CD14-positive monocyte (primary cell): ENCODE results near the gene ASS1. TPM values are rescaled to one million over a fixed set of nuclear protein-coding genes. Genes with fewer than 3 reads are reported as not detected.

Source experiments
- DNase-seq, 3 donors: peaks; one replicate each; pipeline ENCODE4 v3.0.0-alpha.2; 2011 to 2022
- H2AFZ ChIP-seq: 2 replicates; pipeline ENCODE4 v1.6.0; 2012; ENCODE audit warnings: mild to moderate bottlenecking, low read depth, low read length, inconsistent platforms; ENCODE audit not compliant: insufficient read depth, poor library complexity, severe bottlenecking
- H3K27ac ChIP-seq, 2 donors: 1 replicate in 1 of 2; 2 replicates in 1 of 2; pipeline ENCODE4 v1.5.1; 2012 to 2013; ENCODE audit warnings: low read length in 2 of 2, control low read depth in 1 of 2, inconsistent platforms in 1 of 2, low read depth in 1 of 2, mild to moderate bottlenecking in 1 of 2
- H3K27me3 ChIP-seq, 2 donors: one replicate each; pipeline versions ENCODE4 v1.6.0 to v1.6.1; 2011 to 2013; ENCODE audit warnings: low read length in 2 of 2; ENCODE audit not compliant: control insufficient read depth in 2 of 2, insufficient read depth in 2 of 2
- H3K36me3 ChIP-seq, 2 donors: replicated peaks in 1 of 2; 1 replicate in 1 of 2; 2 replicates in 1 of 2; pipeline versions ENCODE4 v1.5.1 to v1.6.1; 2012 to 2013; ENCODE audit warnings: low read length in 2 of 2, control low read depth in 1 of 2, inconsistent platforms in 1 of 2, mild to moderate bottlenecking in 1 of 2; ENCODE audit not compliant: insufficient read depth in 2 of 2, control insufficient read depth in 1 of 2
- H3K4me1 ChIP-seq, 2 donors: 1 replicate in 1 of 2; 2 replicates in 1 of 2; pipeline versions ENCODE4 v1.5.1 to v1.6.1; 2012 to 2013; ENCODE audit warnings: low read length in 2 of 2, control low read depth in 1 of 2, inconsistent platforms in 1 of 2, mild to moderate bottlenecking in 1 of 2, moderate library complexity in 1 of 2; ENCODE audit not compliant: insufficient read depth in 2 of 2, control insufficient read depth in 1 of 2
- H3K4me2 ChIP-seq: replicated peaks from 2 replicates; pipeline ENCODE3; 2012; ENCODE audit warnings: low read length, moderate library complexity, mild to moderate bottlenecking; ENCODE audit not compliant: poor library complexity, severe bottlenecking; ENCODE audit errors: extremely low read depth
- H3K4me3 ChIP-seq, 3 experiments: fragments of 200-600 bp in 1 of 3; sonication (generic) in 1 of 3; replicated peaks in 1 of 3; 1 replicate in 2 of 3; 2 replicates in 1 of 3; pipeline ENCODE4 v1.5.1; 2011 to 2013; ENCODE audit warnings: low read length in 3 of 3, mild to moderate bottlenecking in 3 of 3, control low read depth in 2 of 3, low read depth in 2 of 3, inconsistent platforms in 1 of 3, moderate library complexity in 1 of 3
- H3K79me2 ChIP-seq: 2 replicates; pipeline ENCODE4 v1.6.0; 2012; ENCODE audit warnings: mild to moderate bottlenecking, control low read depth, inconsistent platforms, low read length, moderate library complexity; ENCODE audit not compliant: insufficient read depth
- H3K9ac ChIP-seq: 2 replicates; pipeline ENCODE4 v1.6.0; 2017; ENCODE audit warnings: low read length, mild to moderate bottlenecking; ENCODE audit not compliant: insufficient read depth, poor library complexity, severe bottlenecking
- H3K9me3 ChIP-seq, 2 donors: replicated peaks in 1 of 2; 1 replicate in 1 of 2; 2 replicates in 1 of 2; pipeline versions ENCODE4 v1.5.1 to v1.6.1; 2012 to 2013; ENCODE audit warnings: low read length in 2 of 2, control low read depth in 1 of 2; ENCODE audit not compliant: control insufficient read depth in 1 of 2, insufficient read depth in 1 of 2
- H4K20me1 ChIP-seq: 2 replicates; pipeline ENCODE4 v1.6.0; 2012; ENCODE audit warnings: mild to moderate bottlenecking, low read length, control low read depth, moderate library complexity; ENCODE audit not compliant: insufficient read depth
- H3K27ac Mint-ChIP-seq, 7 donors: one replicate each; pipeline ENCODE4 v1.8.0; 2020; ENCODE audit warnings: mild to moderate bottlenecking in 7 of 7, mixed read lengths in 7 of 7, moderate library complexity in 6 of 7, inconsistent platforms in 2 of 7
- H3K27me3 Mint-ChIP-seq, 3 donors: one replicate each; pipeline ENCODE4 v1.8.0; 2021 to 2022; ENCODE audit warnings: low read depth in 3 of 3, mild to moderate bottlenecking in 3 of 3, mixed read lengths in 3 of 3, moderate library complexity in 3 of 3, inconsistent platforms in 1 of 3
- H3K36me3 Mint-ChIP-seq, 2 donors: one replicate each; pipeline ENCODE4 v1.8.0; 2020; ENCODE audit warnings: mixed read lengths in 2 of 2, inconsistent platforms in 1 of 2, mild to moderate bottlenecking in 1 of 2
- H3K4me1 Mint-ChIP-seq: one replicate; pipeline ENCODE4 v1.8.0; 2020; ENCODE audit warnings: mild to moderate bottlenecking, mixed read lengths
- H3K4me3 Mint-ChIP-seq, 2 donors: one replicate each; pipeline ENCODE4 v1.8.0; 2020; ENCODE audit warnings: mild to moderate bottlenecking in 2 of 2, mixed read lengths in 2 of 2, moderate library complexity in 1 of 2
- H3K9me3 Mint-ChIP-seq, 7 donors: one replicate each; pipeline ENCODE4 v1.8.0; 2020 to 2022; ENCODE audit warnings: mixed read lengths in 7 of 7, mild to moderate bottlenecking in 6 of 7, moderate library complexity in 6 of 7, inconsistent platforms in 2 of 7
- WGBS: methylation state at CpG from one replicate; pipeline ENCODE4 v1.1.5; 2013; ENCODE audit warnings: missing lambda C conversion rate; ENCODE audit not compliant: insufficient coverage; 5-methylcytosine and 5-hydroxymethylcytosine counted together
- intact Hi-C, 2 donors: fragments of 100-400 bp; cut with micrococcal nuclease; formaldehyde crosslinking; loops; one replicate each; pipeline versions ENCODE4 v1.15.0 to v1.15.1; 2023
- polyA plus RNA-seq, 3 donors: library from polyadenylated mRNA; depleted of rRNA in 1 of 3; unstranded in 2 of 3; stranded (reverse) in 1 of 3; fragments of 300-500 nt in 2 of 3; fragments of >200 nt in 1 of 3; fragmentation: Illumina TruSeq in 2 of 3; gene quantifications; 1 replicate in 2 of 3; 2 replicates in 1 of 3; pipeline ENCODE4 v1.2.3, GENCODE V29; 2012 to 2021
- TF ChIP-seq, protein P1 (sequence below): fragments of 200-600 bp; IDR thresholded peaks from one replicate; pipeline ENCODE4 v1.8.0; 2022; ENCODE audit warnings: antibody characterized with exemption, mild to moderate bottlenecking

Gene ASS1
- polyA plus RNA-seq, 3 donors: not detected

DNA sequence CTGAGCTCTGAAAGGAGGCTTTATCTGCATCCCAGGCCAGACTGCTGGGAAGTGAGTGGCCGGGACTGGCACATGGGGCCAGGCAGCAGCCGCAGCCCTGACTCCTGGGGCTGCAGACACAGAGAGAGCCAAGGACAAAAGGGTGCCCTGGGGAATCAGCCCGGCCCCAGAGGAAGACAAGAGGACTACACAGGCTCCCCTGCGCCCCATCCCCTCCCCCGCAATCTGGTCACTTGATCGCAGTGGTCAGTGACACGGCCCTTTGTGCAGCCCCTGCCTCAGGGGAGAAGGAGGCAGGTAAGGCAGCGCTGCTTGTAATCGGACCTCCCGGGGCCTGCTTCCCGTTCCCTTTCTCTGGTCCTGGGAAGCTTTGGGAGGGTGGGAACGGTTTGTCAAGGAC lies 79.2 kb downstream of the ASS1 start:
- Histone ChIP-seq H3K36me3 (no peaks in the 10 kb centered on the region), H3K4me3 (no peak overlapping the region), H3K9me3 (no peaks in the 10 kb centered on the region), H3K27ac (no peak overlapping the region), H3K4me2 (no peak overlapping the region), H2AFZ (no peak overlapping the region), H4K20me1 (no peaks in the 10 kb centered on the region), H3K9ac (no peak overlapping the region), H3K27me3 (no peaks in the 10 kb centered on the region), H3K4me1 (no peaks in the 10 kb centered on the region), H3K79me2 (no peaks in the 10 kb centered on the region)
- Mint-ChIP-seq H3K27me3 (peaks cover 2 to 22% (median 3%) of the 10 kb centered on the region in 3 donors), H3K4me3 (no peak overlapping the region), H3K36me3 (no peaks in the 10 kb centered on the region), H3K9me3 (peaks cover 0 to 3% (median 0%) of the 10 kb centered on the region in 7 donors), H3K27ac (no peak overlapping the region), H3K4me1 (no peaks in the 10 kb centered on the region)
- WGBS: 69% methylated on average over 9 of the region's 12 CpGs
- no peak for DNase-seq
- TF ChIP-seq, protein P1, sequence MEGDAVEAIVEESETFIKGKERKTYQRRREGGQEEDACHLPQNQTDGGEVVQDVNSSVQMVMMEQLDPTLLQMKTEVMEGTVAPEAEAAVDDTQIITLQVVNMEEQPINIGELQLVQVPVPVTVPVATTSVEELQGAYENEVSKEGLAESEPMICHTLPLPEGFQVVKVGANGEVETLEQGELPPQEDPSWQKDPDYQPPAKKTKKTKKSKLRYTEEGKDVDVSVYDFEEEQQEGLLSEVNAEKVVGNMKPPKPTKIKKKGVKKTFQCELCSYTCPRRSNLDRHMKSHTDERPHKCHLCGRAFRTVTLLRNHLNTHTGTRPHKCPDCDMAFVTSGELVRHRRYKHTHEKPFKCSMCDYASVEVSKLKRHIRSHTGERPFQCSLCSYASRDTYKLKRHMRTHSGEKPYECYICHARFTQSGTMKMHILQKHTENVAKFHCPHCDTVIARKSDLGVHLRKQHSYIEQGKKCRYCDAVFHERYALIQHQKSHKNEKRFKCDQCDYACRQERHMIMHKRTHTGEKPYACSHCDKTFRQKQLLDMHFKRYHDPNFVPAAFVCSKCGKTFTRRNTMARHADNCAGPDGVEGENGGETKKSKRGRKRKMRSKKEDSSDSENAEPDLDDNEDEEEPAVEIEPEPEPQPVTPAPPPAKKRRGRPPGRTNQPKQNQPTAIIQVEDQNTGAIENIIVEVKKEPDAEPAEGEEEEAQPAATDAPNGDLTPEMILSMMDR: no peak
- intact Hi-C loops: no loop called here

- Histone ChIP-seq H3K4me3 (no peak overlapping the region), H3K27ac (no peak overlapping the region), H3K9me3 (no peaks in the 10 kb centered on the region), H2AFZ (no peak overlapping the region), H3K4me2 (no peak overlapping the region), H4K20me1 (no peaks in the 10 kb centered on the region), H3K27me3 (no peaks in the 10 kb centered on the region), H3K36me3 (no peaks in the 10 kb centered on the region), H3K79me2 (no peaks in the 10 kb centered on the region), H3K4me1 (no peaks in the 10 kb centered on the region), H3K9ac (no peak overlapping the region)
- WGBS: 82% methylated on average over 18 of the region's 18 CpGs
- Mint-ChIP-seq H3K36me3 (no peaks in the 10 kb centered on the region), H3K9me3 (peaks cover 0 to 3% (median 0%) of the 10 kb centered on the region in 7 donors), H3K27me3 (peaks cover 0 to 26% (median 7%) of the 10 kb centered on the region in 3 donors), H3K4me1 (no peaks in the 10 kb centered on the region), H3K27ac (peak overlapping the region in 1 of 7 donors; percentile 6), H3K4me3 (no peak overlapping the region)
- no peak for DNase-seq
- TF ChIP-seq, protein P1: no peak
- intact Hi-C loops: no loop called here
Measured at GRCh38 chr9:130526193-130526853, 81.6 kb downstream of the ASS1 start.
